ENCODE measurements around the gene LRRC43. TPM values are rescaled to one million over a fixed set of nuclear protein-coding genes. Genes with fewer than 3 reads are reported as not detected.

LRRC43 gene
- total and polyA plus RNA-seq, 2 donors (not counting 1 experiment from before 2014, with no cell fraction given), result 0.61 to 3.6 TPM

GRCh38 chr12:122185494-122186082, 2.7 kb downstream of the LRRC43 start:
- H3K27ac ChIP-seq (ENCODE audit: insufficient read depth, low read length), result no peak overlapping the region
- H3K4me3 ChIP-seq (replicated peaks in 1 of 4; ENCODE audit: control extremely low read depth in 1 of 4, insufficient read depth in 1 of 4, low read depth in 3 of 4, low read length in 4 of 4), result no peak overlapping the region
- no peak overlapping the region for H3K4me2 ChIP-seq (ENCODE audit: extremely low read depth, insufficient read depth, low read length)
- peaks cover 2% of the 10 kb centered on the region for H3K4me1 ChIP-seq (ENCODE audit: control insufficient read depth, extremely low read depth, insufficient read depth, low read length)
- H3K27me3 ChIP-seq (ENCODE audit: control insufficient read depth, insufficient read depth, low read length), result no peaks in the 10 kb centered on the region
- no peak for DNase-seq (ENCODE audit: low read depth in 2 of 2)
- H2AFZ ChIP-seq (ENCODE audit: low read length), result no peak overlapping the region
- TF ChIP-seq EZH2 (IDR thresholded peaks at IDR 0.05; ENCODE audit: low read length, missing control alignments), result no peak
- no peak for TF ChIP-seq CTCF (conservative IDR thresholded peaks at IDR 0.05 in 1 of 2, IDR thresholded peaks at IDR 0.05 in 1 of 2; ENCODE audit: low read depth in 1 of 2, low read length in 2 of 2)
- H4K20me1 ChIP-seq (ENCODE audit: control insufficient read depth, extremely low read depth, insufficient read depth, low read length), result no peaks in the 10 kb centered on the region
- H3K36me3 ChIP-seq (ENCODE audit: control insufficient read depth, insufficient read depth, low read length), result no peaks in the 10 kb centered on the region
- H3K9ac ChIP-seq (ENCODE audit: insufficient read depth, low read length), result no peak overlapping the region
- H3K79me2 ChIP-seq (ENCODE audit: control insufficient read depth, insufficient read depth, low read length), result no peaks in the 10 kb centered on the region
- no peaks in the 10 kb centered on the region for H3K9me3 ChIP-seq (ENCODE audit: control insufficient read depth, insufficient read depth, low read depth, low read length)

- Histone ChIP-seq H4K20me1 (ENCODE audit: control insufficient read depth, extremely low read depth, insufficient read depth, low read length) (no peaks in the 10 kb centered on the region), H3K4me3 (replicated peaks in 1 of 4; ENCODE audit: control extremely low read depth in 1 of 4, insufficient read depth in 1 of 4, low read depth in 3 of 4, low read length in 4 of 4) (no peak overlapping the region), H3K36me3 (ENCODE audit: control insufficient read depth, insufficient read depth, low read length) (no peaks in the 10 kb centered on the region), H3K9ac (ENCODE audit: insufficient read depth, low read length) (no peak overlapping the region), H3K27ac (ENCODE audit: insufficient read depth, low read length) (no peak overlapping the region), H3K9me3 (ENCODE audit: control insufficient read depth, insufficient read depth, low read depth, low read length) (no peaks in the 10 kb centered on the region), H2AFZ (ENCODE audit: low read length) (no peak overlapping the region), H3K79me2 (ENCODE audit: control insufficient read depth, insufficient read depth, low read length) (no peaks in the 10 kb centered on the region), H3K4me2 (ENCODE audit: extremely low read depth, insufficient read depth, low read length) (no peak overlapping the region), H3K4me1 (ENCODE audit: control insufficient read depth, extremely low read depth, insufficient read depth, low read length) (no peaks in the 10 kb centered on the region), H3K27me3 (ENCODE audit: control insufficient read depth, insufficient read depth, low read length) (no peaks in the 10 kb centered on the region)
- no peak for DNase-seq (ENCODE audit: low read depth in 2 of 2)
- TF ChIP-seq EZH2 (IDR thresholded peaks at IDR 0.05; ENCODE audit: low read length, missing control alignments) (no peak), CTCF (conservative IDR thresholded peaks at IDR 0.05 in 1 of 2, IDR thresholded peaks at IDR 0.05 in 1 of 2; ENCODE audit: low read depth in 1 of 2, low read length in 2 of 2) (no peak)
Observed at GRCh38 chr12:122187466-122187865, 4.5 kb downstream of the LRRC43 start.

GRCh38 chr12:122189626-122190475, 6.9 kb downstream of the LRRC43 start:
- Histone ChIP-seq H2AFZ (ENCODE audit: low read length) (no peak overlapping the region), H3K27me3 (ENCODE audit: control insufficient read depth, insufficient read depth, low read length) (no peaks in the 10 kb centered on the region), H3K4me2 (ENCODE audit: extremely low read depth, insufficient read depth, low read length) (no peak overlapping the region), H3K4me3 (replicated peaks in 1 of 4; ENCODE audit: control extremely low read depth in 1 of 4, insufficient read depth in 1 of 4, low read depth in 3 of 4, low read length in 4 of 4) (no peak overlapping the region), H3K9me3 (ENCODE audit: control insufficient read depth, insufficient read depth, low read depth, low read length) (no peaks in the 10 kb centered on the region), H3K79me2 (ENCODE audit: control insufficient read depth, insufficient read depth, low read length) (no peaks in the 10 kb centered on the region), H3K27ac (ENCODE audit: insufficient read depth, low read length) (no peak overlapping the region), H3K36me3 (ENCODE audit: control insufficient read depth, insufficient read depth, low read length) (no peaks in the 10 kb centered on the region), H4K20me1 (ENCODE audit: control insufficient read depth, extremely low read depth, insufficient read depth, low read length) (no peaks in the 10 kb centered on the region), H3K4me1 (ENCODE audit: control insufficient read depth, extremely low read depth, insufficient read depth, low read length) (no peaks in the 10 kb centered on the region), H3K9ac (ENCODE audit: insufficient read depth, low read length) (no peak overlapping the region)
- TF ChIP-seq CTCF (conservative IDR thresholded peaks at IDR 0.05 in 1 of 2, IDR thresholded peaks at IDR 0.05 in 1 of 2; ENCODE audit: low read depth in 1 of 2, low read length in 2 of 2) (no peak), EZH2 (IDR thresholded peaks at IDR 0.05; ENCODE audit: low read length, missing control alignments) (no peak)
- DNase-seq (ENCODE audit: low read depth in 2 of 2), result no peak
